ENCODE results near the gene NOL8.

Gene NOL8

GRCh38 chr9:92325269-92325990, at the start of gene NOL8, which contains the start of gene CENPP (continued):
- TF ChIP-seq ZNF404 (tag by site-specific recombination; IDR thresholded peaks at IDR 0.05) (no peak), ZSCAN5A (tag by site-specific recombination; IDR thresholded peaks at IDR 0.05) (peak; percentile 76; the same call in 1 of the 2 replicates), ZNF521 (tag by site-specific recombination; IDR thresholded peaks at IDR 0.05) (no peak), ATF2 (tag by site-specific recombination; IDR thresholded peaks at IDR 0.05; ENCODE audit: low read depth) (no peak), ZXDB (tag by site-specific recombination; IDR thresholded peaks at IDR 0.05) (peak; percentile 98), ZNF514 (tag by site-specific recombination; IDR thresholded peaks at IDR 0.05) (no peak), ZNF175 (tag by site-specific recombination; IDR thresholded peaks at IDR 0.05) (no peak), ZFP41 (tag by site-specific recombination; IDR thresholded peaks at IDR 0.05; ENCODE audit: borderline replicate concordance) (no peak; the same call in 1 of the 2 replicates), ZSCAN4 (tag by site-specific recombination; IDR thresholded peaks at IDR 0.05) (0 out of 2 replicates have a peak, but pooled peaks have one; percentile 50), SP7 (tag by site-specific recombination; IDR thresholded peaks at IDR 0.05) (peak; percentile 91), SCRT2 (tag by site-specific recombination; IDR thresholded peaks at IDR 0.05) (no peak), ZNF670 (tag by site-specific recombination; IDR thresholded peaks at IDR 0.05; ENCODE audit: low read depth) (no peak), ZNF433 (tag by site-specific recombination; IDR thresholded peaks at IDR 0.05; ENCODE audit: low read depth) (no peak), ZNF747 (tag by site-specific recombination; IDR thresholded peaks at IDR 0.05) (no peak), PBX3 (CRISPR knock-in tag; IDR thresholded peaks at IDR 0.05) (peak; percentile 59; the same call in 1 of the 2 replicates), OVOL3 (tag by site-specific recombination; IDR thresholded peaks at IDR 0.05) (peak; percentile 53; the same call in 1 of the 2 replicates), ZBTB6 (tag by site-specific recombination; IDR thresholded peaks at IDR 0.05) (no peak), PRDM6 (tag by site-specific recombination; IDR thresholded peaks at IDR 0.05) (peak; percentile 29; the same call in 1 of the 2 replicates), ZNF549 (tag by site-specific recombination; IDR thresholded peaks at IDR 0.05) (no peak), ZNF394 (tag by site-specific recombination; IDR thresholded peaks at IDR 0.05; ENCODE audit: borderline replicate concordance) (peak; percentile 78), MZF1 (tag by site-specific recombination; IDR thresholded peaks at IDR 0.05; ENCODE audit: borderline replicate concordance) (no peak), ZNF626 (tag by site-specific recombination; IDR thresholded peaks at IDR 0.05) (0 out of 2 replicates have a peak, but pooled peaks have one; percentile 36), ZNF155 (tag by site-specific recombination; IDR thresholded peaks at IDR 0.05) (no peak), ZNF561 (tag by site-specific recombination; IDR thresholded peaks at IDR 0.05; ENCODE audit: borderline replicate concordance) (peak; percentile 93), HOXC10 (CRISPR knock-in tag; IDR thresholded peaks at IDR 0.05) (no peak), ZNF654 (tag by site-specific recombination; IDR thresholded peaks at IDR 0.05; ENCODE audit: low read depth) (no peak; the same call in 1 of the 2 replicates), MEIS1 (CRISPR knock-in tag; IDR thresholded peaks at IDR 0.05; ENCODE audit: borderline replicate concordance) (no peak), SETDB1 (IDR thresholded peaks at IDR 0.05; ENCODE audit: insufficient read length, low read length) (peak; percentile 43), ZNF280C (tag by site-specific recombination; IDR thresholded peaks at IDR 0.05) (no peak), ZNF133 (tag by site-specific recombination; IDR thresholded peaks at IDR 0.05) (no peak)

All from HEK293 (cell line).